HEK293 (cell line): ENCODE data around the gene SRPRB.

Experiments
- OSR2 ChIP-seq: fragments of 450-650 bp; formaldehyde crosslinking; IDR thresholded peaks from 2 replicates; pipeline ENCODE4 v1.5.1; 2016; ENCODE audit warnings: missing biosample characterization, missing genetic modification characterization
- ZNF521 ChIP-seq: fragments of 450-650 bp; formaldehyde crosslinking; IDR thresholded peaks from 2 replicates; pipeline ENCODE4 v1.5.1; 2017; ENCODE audit warnings: missing biosample characterization, mild to moderate bottlenecking, missing genetic modification characterization
- ZNF561 ChIP-seq: fragments of 450-650 bp; IDR thresholded peaks from 2 replicates; pipeline ENCODE4 v1.5.1; 2018; ENCODE audit warnings: missing biosample characterization, missing genetic modification characterization, borderline replicate concordance
- ZNF776 ChIP-seq: fragments of 450-650 bp; formaldehyde crosslinking; IDR thresholded peaks from 2 replicates; pipeline ENCODE4 v1.5.0; 2017; ENCODE audit warnings: missing biosample characterization, missing genetic modification characterization, borderline replicate concordance
- TF ChIP-seq, protein P1 (sequence below): fragments of 450-650 bp; formaldehyde crosslinking; IDR thresholded peaks from 2 replicates; pipeline ENCODE4 v1.5.1; 2016; ENCODE audit warnings: missing biosample characterization, missing genetic modification characterization
- TF ChIP-seq, protein P2 (sequence below): fragments of 450-650 bp; formaldehyde crosslinking; optimal IDR thresholded peaks from 2 replicates; pipeline ENCODE3; 2016; ENCODE audit warnings: missing biosample characterization, mild to moderate bottlenecking, missing genetic modification characterization
- TF ChIP-seq, protein P3 (sequence below): fragments of 450-650 bp; formaldehyde crosslinking; IDR thresholded peaks from 2 replicates; pipeline ENCODE4 v1.5.1; 2016; ENCODE audit warnings: missing biosample characterization, missing genetic modification characterization
- TF ChIP-seq, protein P4 (sequence below): fragments of 450-650 bp; formaldehyde crosslinking; IDR thresholded peaks from 2 replicates; pipeline ENCODE4 v1.5.1; 2016; ENCODE audit warnings: missing biosample characterization, missing genetic modification characterization
- TF ChIP-seq, protein P5 (sequence below): fragments of 450-650 bp; formaldehyde crosslinking; IDR thresholded peaks from 2 replicates; pipeline ENCODE4 v1.5.1; 2016; ENCODE audit warnings: missing biosample characterization, missing genetic modification characterization
- TF ChIP-seq, protein P6 (sequence below): fragments of 450-650 bp; formaldehyde crosslinking; IDR thresholded peaks from 2 replicates; pipeline ENCODE4 v1.5.1; 2016; ENCODE audit warnings: missing biosample characterization, missing genetic modification characterization
- TF ChIP-seq, protein P7 (sequence below): fragments of 450-650 bp; formaldehyde crosslinking; IDR thresholded peaks from 2 replicates; pipeline ENCODE4 v1.5.1; 2016; ENCODE audit warnings: missing biosample characterization, missing genetic modification characterization

DNA sequence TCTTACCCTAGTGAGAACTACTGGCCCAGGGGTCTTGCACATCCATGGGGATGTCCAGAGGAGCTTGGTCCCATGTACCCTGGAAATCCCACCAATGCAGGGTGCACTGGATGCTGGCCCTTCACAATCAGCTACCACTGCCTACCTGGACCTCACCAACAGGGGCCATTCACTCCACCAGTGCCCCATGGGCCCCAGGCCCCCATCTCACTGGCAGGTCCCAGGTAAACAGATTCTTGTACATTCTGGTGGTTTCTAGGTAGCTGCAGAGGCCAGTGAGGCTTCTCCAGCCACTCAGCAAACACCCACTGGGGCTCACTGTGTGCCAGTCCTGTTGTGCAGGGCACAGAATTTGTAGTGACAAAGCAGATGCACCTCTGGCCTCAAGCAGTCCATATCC, 65.2 kb downstream of the SRPRB start:
- no peak for TF ChIP-seq OSR2 (tag by site-specific recombination)
- TF ChIP-seq, protein P1, sequence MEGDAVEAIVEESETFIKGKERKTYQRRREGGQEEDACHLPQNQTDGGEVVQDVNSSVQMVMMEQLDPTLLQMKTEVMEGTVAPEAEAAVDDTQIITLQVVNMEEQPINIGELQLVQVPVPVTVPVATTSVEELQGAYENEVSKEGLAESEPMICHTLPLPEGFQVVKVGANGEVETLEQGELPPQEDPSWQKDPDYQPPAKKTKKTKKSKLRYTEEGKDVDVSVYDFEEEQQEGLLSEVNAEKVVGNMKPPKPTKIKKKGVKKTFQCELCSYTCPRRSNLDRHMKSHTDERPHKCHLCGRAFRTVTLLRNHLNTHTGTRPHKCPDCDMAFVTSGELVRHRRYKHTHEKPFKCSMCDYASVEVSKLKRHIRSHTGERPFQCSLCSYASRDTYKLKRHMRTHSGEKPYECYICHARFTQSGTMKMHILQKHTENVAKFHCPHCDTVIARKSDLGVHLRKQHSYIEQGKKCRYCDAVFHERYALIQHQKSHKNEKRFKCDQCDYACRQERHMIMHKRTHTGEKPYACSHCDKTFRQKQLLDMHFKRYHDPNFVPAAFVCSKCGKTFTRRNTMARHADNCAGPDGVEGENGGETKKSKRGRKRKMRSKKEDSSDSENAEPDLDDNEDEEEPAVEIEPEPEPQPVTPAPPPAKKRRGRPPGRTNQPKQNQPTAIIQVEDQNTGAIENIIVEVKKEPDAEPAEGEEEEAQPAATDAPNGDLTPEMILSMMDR = no peak
- TF ChIP-seq, protein P2, sequence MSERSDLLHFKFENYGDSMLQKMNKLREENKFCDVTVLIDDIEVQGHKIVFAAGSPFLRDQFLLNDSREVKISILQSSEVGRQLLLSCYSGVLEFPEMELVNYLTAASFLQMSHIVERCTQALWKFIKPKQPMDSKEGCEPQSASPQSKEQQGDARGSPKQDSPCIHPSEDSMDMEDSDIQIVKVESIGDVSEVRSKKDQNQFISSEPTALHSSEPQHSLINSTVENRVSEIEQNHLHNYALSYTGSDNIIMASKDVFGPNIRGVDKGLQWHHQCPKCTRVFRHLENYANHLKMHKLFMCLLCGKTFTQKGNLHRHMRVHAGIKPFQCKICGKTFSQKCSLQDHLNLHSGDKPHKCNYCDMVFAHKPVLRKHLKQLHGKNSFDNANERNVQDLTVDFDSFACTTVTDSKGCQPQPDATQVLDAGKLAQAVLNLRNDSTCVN (tag by site-specific recombination) = no peak
- TF ChIP-seq, protein P3, sequence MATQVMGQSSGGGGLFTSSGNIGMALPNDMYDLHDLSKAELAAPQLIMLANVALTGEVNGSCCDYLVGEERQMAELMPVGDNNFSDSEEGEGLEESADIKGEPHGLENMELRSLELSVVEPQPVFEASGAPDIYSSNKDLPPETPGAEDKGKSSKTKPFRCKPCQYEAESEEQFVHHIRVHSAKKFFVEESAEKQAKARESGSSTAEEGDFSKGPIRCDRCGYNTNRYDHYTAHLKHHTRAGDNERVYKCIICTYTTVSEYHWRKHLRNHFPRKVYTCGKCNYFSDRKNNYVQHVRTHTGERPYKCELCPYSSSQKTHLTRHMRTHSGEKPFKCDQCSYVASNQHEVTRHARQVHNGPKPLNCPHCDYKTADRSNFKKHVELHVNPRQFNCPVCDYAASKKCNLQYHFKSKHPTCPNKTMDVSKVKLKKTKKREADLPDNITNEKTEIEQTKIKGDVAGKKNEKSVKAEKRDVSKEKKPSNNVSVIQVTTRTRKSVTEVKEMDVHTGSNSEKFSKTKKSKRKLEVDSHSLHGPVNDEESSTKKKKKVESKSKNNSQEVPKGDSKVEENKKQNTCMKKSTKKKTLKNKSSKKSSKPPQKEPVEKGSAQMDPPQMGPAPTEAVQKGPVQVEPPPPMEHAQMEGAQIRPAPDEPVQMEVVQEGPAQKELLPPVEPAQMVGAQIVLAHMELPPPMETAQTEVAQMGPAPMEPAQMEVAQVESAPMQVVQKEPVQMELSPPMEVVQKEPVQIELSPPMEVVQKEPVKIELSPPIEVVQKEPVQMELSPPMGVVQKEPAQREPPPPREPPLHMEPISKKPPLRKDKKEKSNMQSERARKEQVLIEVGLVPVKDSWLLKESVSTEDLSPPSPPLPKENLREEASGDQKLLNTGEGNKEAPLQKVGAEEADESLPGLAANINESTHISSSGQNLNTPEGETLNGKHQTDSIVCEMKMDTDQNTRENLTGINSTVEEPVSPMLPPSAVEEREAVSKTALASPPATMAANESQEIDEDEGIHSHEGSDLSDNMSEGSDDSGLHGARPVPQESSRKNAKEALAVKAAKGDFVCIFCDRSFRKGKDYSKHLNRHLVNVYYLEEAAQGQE (tag by site-specific recombination) = no peak
- TF ChIP-seq, protein P4, sequence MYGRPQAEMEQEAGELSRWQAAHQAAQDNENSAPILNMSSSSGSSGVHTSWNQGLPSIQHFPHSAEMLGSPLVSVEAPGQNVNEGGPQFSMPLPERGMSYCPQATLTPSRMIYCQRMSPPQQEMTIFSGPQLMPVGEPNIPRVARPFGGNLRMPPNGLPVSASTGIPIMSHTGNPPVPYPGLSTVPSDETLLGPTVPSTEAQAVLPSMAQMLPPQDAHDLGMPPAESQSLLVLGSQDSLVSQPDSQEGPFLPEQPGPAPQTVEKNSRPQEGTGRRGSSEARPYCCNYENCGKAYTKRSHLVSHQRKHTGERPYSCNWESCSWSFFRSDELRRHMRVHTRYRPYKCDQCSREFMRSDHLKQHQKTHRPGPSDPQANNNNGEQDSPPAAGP (tag by site-specific recombination) = no peak
- TF ChIP-seq, protein P5, sequence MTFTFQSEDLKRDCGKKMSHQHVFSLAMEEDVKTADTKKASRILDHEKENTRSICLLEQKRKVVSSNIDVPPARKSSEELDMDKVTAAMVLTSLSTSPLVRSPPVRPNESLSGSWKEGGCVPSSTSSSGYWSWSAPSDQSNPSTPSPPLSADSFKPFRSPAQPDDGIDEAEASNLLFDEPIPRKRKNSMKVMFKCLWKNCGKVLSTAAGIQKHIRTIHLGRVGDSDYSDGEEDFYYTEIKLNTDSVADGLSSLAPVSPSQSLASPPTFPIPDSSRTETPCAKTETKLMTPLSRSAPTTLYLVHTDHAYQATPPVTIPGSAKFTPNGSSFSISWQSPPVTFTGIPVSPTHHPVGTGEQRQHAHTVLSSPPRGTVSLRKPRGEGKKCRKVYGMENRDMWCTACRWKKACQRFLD (tag by site-specific recombination) = no peak
- TF ChIP-seq, protein P6, sequence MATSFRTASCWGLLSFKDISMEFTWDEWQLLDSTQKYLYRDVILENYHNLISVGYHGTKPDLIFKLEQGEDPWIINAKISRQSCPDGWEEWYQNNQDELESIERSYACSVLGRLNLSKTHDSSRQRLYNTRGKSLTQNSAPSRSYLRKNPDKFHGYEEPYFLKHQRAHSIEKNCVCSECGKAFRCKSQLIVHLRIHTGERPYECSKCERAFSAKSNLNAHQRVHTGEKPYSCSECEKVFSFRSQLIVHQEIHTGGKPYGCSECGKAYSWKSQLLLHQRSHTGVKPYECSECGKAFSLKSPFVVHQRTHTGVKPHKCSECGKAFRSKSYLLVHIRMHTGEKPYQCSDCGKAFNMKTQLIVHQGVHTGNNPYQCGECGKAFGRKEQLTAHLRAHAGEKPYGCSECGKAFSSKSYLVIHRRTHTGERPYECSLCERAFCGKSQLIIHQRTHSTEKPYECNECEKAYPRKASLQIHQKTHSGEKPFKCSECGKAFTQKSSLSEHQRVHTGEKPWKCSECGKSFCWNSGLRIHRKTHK (tag by site-specific recombination) = no peak
- TF ChIP-seq, protein P7, sequence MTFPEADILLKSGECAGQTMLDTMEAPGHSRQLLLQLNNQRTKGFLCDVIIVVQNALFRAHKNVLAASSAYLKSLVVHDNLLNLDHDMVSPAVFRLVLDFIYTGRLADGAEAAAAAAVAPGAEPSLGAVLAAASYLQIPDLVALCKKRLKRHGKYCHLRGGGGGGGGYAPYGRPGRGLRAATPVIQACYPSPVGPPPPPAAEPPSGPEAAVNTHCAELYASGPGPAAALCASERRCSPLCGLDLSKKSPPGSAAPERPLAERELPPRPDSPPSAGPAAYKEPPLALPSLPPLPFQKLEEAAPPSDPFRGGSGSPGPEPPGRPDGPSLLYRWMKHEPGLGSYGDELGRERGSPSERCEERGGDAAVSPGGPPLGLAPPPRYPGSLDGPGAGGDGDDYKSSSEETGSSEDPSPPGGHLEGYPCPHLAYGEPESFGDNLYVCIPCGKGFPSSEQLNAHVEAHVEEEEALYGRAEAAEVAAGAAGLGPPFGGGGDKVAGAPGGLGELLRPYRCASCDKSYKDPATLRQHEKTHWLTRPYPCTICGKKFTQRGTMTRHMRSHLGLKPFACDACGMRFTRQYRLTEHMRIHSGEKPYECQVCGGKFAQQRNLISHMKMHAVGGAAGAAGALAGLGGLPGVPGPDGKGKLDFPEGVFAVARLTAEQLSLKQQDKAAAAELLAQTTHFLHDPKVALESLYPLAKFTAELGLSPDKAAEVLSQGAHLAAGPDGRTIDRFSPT = no peak
- TF ChIP-seq ZNF776 = no peak
- no peak for TF ChIP-seq ZNF521 (tag by site-specific recombination)
- no peak for TF ChIP-seq ZNF561 (tag by site-specific recombination)
